Ovary (tissue), 3 donors: Measurements from ENCODE around the gene KRT78.

Experiments used
- POLR2A ChIP-seq: fragments of 450-650 bp; IDR thresholded peaks from one replicate; pipeline ENCODE4 v1.6.1; 2017; ENCODE audit warnings: antibody characterized with exemption, mild to moderate bottlenecking, moderate library complexity
- TF ChIP-seq, protein P1 (sequence below), 3 donors: fragments of 450-650 bp in 2 of 3; fragments of 200-600 bp in 1 of 3; IDR thresholded peaks; one replicate each; pipeline versions ENCODE4 v1.5.1 to v1.8.0; 2016 to 2022; ENCODE audit warnings: antibody characterized with exemption in 3 of 3, mild to moderate bottlenecking in 1 of 3
- donor health status: DM: no; HTN: no; CAD: no.

- TF ChIP-seq, protein P1, sequence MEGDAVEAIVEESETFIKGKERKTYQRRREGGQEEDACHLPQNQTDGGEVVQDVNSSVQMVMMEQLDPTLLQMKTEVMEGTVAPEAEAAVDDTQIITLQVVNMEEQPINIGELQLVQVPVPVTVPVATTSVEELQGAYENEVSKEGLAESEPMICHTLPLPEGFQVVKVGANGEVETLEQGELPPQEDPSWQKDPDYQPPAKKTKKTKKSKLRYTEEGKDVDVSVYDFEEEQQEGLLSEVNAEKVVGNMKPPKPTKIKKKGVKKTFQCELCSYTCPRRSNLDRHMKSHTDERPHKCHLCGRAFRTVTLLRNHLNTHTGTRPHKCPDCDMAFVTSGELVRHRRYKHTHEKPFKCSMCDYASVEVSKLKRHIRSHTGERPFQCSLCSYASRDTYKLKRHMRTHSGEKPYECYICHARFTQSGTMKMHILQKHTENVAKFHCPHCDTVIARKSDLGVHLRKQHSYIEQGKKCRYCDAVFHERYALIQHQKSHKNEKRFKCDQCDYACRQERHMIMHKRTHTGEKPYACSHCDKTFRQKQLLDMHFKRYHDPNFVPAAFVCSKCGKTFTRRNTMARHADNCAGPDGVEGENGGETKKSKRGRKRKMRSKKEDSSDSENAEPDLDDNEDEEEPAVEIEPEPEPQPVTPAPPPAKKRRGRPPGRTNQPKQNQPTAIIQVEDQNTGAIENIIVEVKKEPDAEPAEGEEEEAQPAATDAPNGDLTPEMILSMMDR (IDR thresholded peaks at IDR 0.05), result no peak
- no peak for TF ChIP-seq POLR2A
Observed at GRCh38 chr12:52834727-52835001, 14.1 kb downstream of the KRT78 start.
